HPDE6-E6E7 (cell line): ENCODE measurements around the gene IPO9.
A peak's percentile ranks its signal among the peaks of the same experiment; 100 is the strongest.
"Not testable (repeated sequence)": the region's sequence is repeated elsewhere in the genome, so short reads cannot be mapped to it uniquely, and the experiment has no call there.

ENCODE experiments used
- DNase-seq: peaks from one replicate; pipeline ENCODE4 v3.0.0; 2011; ENCODE audit warnings: missing footprints; ENCODE audit errors: extremely low spot score

The IPO9 gene

GRCh38 chr1:201848230-201848629 is 19.3 kb downstream of the IPO9 start:
- DNase-seq = no peak

- no peak for DNase-seq
These were observed 20.6 kb downstream of the IPO9 start for GRCh38 chr1:201849372-201850052.

DNA sequence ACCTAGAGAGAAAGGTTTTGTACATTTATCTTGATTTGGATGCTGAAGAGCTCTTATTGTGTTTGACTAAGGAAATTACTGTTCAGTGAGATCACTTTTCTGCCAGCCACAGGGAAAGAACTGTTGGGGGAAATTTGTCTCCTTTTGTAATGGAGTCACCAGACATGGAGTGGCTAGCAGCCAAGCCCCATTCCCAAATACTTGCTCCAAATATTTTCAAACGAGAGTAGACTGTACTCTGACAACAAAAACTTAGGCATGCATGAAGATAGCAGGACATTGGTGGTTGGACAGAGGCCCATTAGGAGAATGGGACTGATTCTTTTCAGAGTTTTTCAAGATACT is 21.1 kb downstream of the IPO9 start:
- no peak for DNase-seq

- DNase-seq = no peak
These were observed 23.0 kb downstream of the IPO9 start for GRCh38 chr1:201851949-201852348.

DNA sequence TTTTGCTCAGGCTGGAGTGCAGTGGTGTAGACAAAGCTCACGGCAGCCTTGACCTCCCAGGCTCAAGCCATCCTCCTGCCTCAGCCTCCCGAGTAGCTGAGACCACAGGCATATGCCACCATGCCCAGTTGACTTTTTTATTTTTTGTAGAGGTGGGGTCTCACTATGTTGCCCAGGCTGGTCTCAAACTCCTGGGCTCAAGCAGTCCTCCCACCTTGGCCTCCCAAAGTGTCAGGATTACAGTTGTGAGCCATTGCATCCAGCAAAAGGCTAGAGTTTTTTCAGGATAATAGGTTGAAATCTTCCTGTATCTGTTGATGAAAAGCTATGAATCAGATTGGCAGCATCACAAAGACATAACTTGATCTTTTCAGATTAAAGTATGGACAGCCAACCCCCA is 27.8 kb downstream of the IPO9 start:
- DNase-seq = not testable (repeated sequence)

GRCh38 chr1:201859424-201859823 is 30.5 kb downstream of the IPO9 start:
- DNase-seq = no peak

DNA sequence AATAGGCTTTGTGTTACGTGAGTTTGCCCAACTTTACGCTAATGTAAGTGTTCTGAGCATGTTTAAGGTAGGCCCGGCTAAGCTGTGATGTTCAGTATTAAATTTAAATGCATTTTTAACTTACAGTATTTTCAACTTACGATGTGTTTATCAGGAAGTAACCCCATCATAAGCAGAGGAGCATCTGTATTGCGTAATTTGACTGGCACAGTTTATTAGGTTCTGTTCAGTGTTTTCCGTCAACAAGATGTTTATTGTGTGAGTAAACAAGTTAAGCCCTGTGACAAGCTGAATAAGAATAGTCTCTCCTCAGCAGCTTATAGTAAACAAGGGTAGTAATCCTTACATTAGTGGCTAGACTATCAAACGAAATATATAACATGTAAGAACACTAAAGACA is 32.5 kb downstream of the IPO9 start:
- DNase-seq = no peak

- DNase-seq = no peak
These were observed 41.4 kb downstream of the IPO9 start for GRCh38 chr1:201870397-201870796.

DNA sequence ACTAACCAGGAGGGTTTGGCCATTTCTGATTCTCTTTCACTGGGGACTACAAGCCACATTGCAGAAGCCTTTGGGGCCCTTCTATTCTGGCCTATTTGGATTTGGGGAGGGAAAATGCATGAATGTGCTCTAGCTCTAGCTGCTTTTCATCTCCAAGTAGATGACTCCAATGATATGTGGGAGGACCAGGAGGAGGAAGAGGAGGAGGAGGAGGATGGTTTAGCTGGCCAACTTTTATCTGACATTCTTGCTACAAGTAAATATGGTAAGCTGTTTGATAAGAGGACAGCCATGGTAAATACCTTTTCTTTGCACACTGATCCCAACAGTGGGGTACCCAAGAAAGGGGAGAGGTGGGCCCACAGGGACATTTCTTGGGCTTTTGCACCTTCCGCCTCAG is 45.7 kb downstream of the IPO9 start:
- DNase-seq = no peak

GRCh38 chr1:201876148-201876818 is 47.3 kb downstream of the IPO9 start:
- no peak for DNase-seq

DNA sequence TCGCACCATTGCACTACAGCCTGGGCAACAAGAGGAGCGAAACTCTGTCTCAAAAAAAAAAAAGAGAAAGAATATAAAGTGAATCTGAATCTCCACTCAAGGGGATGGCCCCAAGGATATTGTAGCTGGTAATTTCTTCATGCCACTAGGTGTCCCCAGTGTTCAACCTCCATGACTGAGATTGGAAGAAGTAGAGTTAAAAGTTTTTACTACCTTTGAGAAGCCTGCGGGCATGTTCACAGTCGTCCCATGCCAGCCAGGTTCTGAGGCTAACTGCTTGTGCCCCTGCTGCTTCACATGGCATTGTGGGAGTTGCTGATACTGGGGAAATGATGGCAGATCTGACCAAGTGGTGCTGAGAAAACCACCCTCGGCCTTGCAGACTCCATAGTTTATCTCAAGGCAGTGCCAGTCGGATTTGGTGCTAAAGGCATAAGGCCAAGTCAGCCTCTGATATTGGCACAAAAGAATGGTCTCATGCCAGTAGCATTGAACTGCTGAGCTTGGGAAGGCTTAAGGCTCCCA is 49.0 kb downstream of the IPO9 start:
- no peak for DNase-seq

- no peak for DNase-seq
These were observed 52.1 kb downstream of the IPO9 start for GRCh38 chr1:201880928-201881571.

- DNase-seq = no peak
These were observed 52.7 kb downstream of the IPO9 start for GRCh38 chr1:201881617-201882016.

DNA sequence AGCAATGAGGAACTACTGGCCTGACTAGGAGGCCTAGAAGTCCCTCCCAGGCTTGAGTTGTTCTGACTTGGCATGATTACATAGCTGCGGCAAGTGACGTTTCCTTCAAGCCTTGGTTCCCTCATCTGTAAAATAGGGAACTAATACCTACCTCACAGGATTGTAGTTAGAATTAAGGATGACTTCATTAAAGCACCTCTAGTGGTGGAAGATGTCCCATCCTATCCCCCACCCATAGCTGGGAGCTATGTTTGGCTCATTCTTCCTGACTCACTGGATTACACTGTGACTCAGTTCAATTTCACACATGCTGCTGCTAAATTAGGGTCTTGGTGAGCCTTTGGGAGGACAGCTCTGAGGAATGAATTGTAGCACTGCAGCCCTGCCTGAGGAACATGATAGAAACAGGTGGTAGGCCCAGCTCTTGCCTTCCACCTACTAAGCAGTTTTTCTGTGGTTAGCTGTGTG is 53.7 kb downstream of the IPO9 start:
- peak; percentile 54 for DNase-seq

GRCh38 chr1:201883266-201883665 is 54.3 kb downstream of the IPO9 start:
- no peak for DNase-seq

GRCh38 chr1:201883786-201884185 is 54.8 kb downstream of the IPO9 start:
- DNase-seq = peak; percentile 58

DNA sequence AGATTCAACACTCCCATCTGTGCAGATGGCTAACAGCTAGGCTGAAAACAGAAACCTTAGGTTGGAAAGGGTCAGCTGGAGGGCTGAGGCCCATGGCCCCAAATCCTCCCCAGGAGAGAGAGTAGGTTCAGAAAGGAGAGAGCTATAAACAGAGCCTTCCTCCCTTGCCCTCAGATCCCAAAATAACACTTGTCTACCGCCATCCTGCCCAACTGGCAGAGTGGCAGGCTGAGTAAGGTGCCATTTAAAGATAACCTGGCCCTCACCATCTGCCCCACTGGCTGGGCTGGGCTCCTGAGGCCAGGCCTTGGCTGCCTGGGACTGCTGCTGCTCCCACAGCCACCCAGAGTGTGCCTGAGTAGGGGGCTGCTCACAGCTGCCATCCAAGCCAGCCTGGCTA is 55.5 kb downstream of the IPO9 start:
- no peak for DNase-seq

- peak; percentile 66 for DNase-seq
These were observed 56.6 kb downstream of the IPO9 start for GRCh38 chr1:201885531-201886075.

GRCh38 chr1:201886103-201886885 is 57.3 kb downstream of the IPO9 start:
- DNase-seq = no peak

DNA sequence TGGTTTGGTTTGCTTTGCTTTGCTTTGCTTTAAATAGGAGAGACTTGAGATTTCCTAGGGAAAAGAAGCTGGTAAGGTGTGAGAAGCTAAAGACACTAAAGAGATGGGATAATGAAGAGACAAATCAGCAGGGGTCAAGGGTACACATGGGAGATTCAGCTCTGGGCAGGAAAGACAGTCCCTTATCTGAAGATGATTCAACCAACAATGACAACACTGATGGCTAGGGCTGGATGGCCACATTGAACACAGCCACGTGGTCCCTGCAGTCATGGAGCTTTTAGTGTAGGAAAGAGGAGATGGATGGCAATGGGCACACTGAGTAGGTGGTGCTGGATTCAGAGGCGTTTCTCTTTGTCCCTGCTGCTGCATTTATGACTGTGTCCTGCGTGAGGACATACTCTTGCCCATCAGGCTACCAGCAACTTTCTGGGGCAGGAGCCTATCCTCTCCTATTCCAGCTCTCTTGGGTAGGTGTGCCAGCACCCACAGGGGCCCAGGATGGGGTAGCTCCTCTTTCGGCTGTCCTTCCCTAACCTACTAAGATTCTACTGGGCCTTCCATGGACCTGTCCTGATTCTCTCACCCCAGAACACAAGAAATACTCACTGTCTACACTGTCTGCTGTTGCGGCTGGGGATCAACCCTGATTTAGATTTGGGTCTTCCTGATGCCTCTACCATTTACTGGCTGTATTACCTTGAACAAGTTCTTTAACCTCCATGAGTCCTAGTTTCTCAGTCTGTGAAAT is 58.3 kb downstream of the IPO9 start:
- DNase-seq = no peak
